ENCODE measurements around the gene NBPF26.
"Not testable (repeated sequence)": the region's sequence is repeated elsewhere in the genome, so short reads cannot be mapped to it uniquely, and the experiment has no call there.

Gene NBPF26

DNA sequence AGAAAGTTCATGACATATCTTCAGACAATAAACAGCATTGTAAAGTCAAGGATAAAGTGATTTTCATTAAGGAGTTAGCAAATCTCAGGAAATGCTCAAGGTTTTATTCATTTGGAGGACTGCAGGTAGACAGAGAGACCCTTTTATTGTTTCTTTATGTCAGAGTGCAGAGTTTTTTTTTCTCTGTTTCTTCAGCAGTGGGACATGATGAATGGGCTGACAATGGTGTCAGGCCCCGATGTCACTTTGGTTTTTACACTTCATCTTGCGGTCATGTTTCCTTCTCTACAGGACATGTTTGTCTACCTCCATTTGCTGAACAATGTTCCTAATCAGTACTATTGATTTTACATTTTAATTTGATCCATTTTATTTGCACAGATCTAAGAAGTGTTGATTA is 134.4 kb downstream of the NBPF26 start:
- not testable (repeated sequence) for DNase-seq (ENCODE audit: low read depth, low spot score)

DNA sequence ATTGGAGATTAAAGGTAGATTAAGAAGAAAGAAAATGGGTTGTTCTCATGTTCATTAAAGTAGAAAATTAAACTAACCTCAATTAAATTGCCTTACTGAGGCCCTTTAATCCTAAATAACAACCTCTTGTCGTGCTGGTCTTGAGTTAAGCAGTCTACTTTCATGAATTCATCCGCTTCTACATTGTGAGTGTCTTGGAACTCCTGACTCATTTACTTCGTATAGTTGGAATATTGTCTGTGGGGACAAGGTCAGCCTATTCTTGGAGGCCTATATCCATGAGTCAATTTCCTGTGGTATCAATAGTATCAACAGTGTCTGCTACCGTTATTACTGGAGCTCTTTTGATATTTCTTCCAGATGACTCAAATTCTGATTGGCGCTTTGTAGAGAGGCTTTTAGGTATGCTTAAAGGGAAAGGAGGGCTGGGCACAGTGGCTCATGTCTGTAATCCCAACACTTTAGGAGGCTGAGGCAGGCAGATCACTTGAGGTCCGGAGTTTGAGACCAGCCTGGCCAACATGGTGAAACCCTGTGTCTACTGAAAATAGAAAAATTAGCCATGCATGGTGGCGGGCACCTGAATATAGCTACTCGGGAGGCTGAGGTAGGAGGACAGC is 136.0 kb downstream of the NBPF26 start:
- DNase-seq (ENCODE audit: low read depth, low spot score), result peak; percentile 5

- DNase-seq (ENCODE audit: low read depth, low spot score), result not testable (repeated sequence)
These were observed 154.5 kb downstream of the NBPF26 start for GRCh38 chr1:120878206-120878605.

GRCh38 chr1:120880056-120880455 is 156.3 kb downstream of the NBPF26 start:
- DNase-seq (ENCODE audit: low read depth, low spot score), result not testable (repeated sequence)

DNA sequence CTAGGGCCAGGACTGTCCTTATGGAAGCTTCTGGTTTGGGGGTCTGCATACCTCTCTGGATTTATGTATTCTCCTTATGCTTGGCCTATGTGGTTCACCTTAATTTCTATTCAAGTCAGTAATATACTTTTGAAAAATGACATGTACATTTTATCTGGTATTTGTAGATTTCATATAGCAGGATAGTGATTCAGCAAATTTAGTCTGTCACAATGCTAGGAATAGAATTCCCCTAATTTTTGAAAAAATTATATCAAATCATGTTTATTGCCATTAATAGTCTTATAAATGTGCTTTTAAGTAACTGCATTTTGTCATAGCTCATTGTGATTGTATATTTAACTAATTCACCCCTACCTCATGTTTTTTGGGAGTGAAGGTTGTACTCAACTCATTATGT is 158.2 kb downstream of the NBPF26 start:
- DNase-seq (ENCODE audit: low read depth, low spot score), result not testable (repeated sequence)
